ENCODE data around the gene PTPRJ.

PTPRJ gene

GRCh38 chr11:48093795-48094642 lies 113.7 kb downstream of the PTPRJ start:
- H3K27me3 ChIP-seq (replicated peaks; ENCODE audit: control insufficient read depth, insufficient read depth, low read length) = no peaks in the 10 kb centered on the region
- DNase-seq (ENCODE audit: low read depth) = no peak
- no peak overlapping the region for H3K9ac ChIP-seq (ENCODE audit: low read length)
- H3K36me3 ChIP-seq (ENCODE audit: control insufficient read depth, insufficient read depth, low read length, severe bottlenecking) = no peaks in the 10 kb centered on the region
- no peak overlapping the region for H3K4me3 ChIP-seq (ENCODE audit: low read length)
- H3K4me1 ChIP-seq (ENCODE audit: control insufficient read depth, insufficient read depth, low read length) = peaks cover 23% of the 10 kb centered on the region
- no peaks in the 10 kb centered on the region for H3K9me3 ChIP-seq (ENCODE audit: control insufficient read depth, low read length)

GRCh38 chr11:48094643-48095339 lies 114.4 kb downstream of the PTPRJ start:
- no peak for DNase-seq (ENCODE audit: low read depth)
- H3K9ac ChIP-seq (ENCODE audit: low read length) = no peak overlapping the region
- H3K9me3 ChIP-seq (ENCODE audit: control insufficient read depth, low read length) = no peaks in the 10 kb centered on the region
- H3K27me3 ChIP-seq (replicated peaks; ENCODE audit: control insufficient read depth, insufficient read depth, low read length) = no peaks in the 10 kb centered on the region
- no peaks in the 10 kb centered on the region for H3K36me3 ChIP-seq (ENCODE audit: control insufficient read depth, insufficient read depth, low read length, severe bottlenecking)
- peaks cover 23% of the 10 kb centered on the region for H3K4me1 ChIP-seq (ENCODE audit: control insufficient read depth, insufficient read depth, low read length)
- no peak overlapping the region for H3K4me3 ChIP-seq (ENCODE audit: low read length)

GRCh38 chr11:48095779-48096470 lies 115.6 kb downstream of the PTPRJ start:
- Histone ChIP-seq H3K27me3 (replicated peaks; ENCODE audit: control insufficient read depth, insufficient read depth, low read length) (no peaks in the 10 kb centered on the region), H3K9ac (ENCODE audit: low read length) (peak overlapping the region; percentile 23), H3K36me3 (ENCODE audit: control insufficient read depth, insufficient read depth, low read length, severe bottlenecking) (no peaks in the 10 kb centered on the region), H3K9me3 (ENCODE audit: control insufficient read depth, low read length) (no peaks in the 10 kb centered on the region), H3K4me3 (ENCODE audit: low read length) (no peak overlapping the region), H3K4me1 (ENCODE audit: control insufficient read depth, insufficient read depth, low read length) (peaks cover 23% of the 10 kb centered on the region)
- no peak for DNase-seq (ENCODE audit: low read depth)

DNA sequence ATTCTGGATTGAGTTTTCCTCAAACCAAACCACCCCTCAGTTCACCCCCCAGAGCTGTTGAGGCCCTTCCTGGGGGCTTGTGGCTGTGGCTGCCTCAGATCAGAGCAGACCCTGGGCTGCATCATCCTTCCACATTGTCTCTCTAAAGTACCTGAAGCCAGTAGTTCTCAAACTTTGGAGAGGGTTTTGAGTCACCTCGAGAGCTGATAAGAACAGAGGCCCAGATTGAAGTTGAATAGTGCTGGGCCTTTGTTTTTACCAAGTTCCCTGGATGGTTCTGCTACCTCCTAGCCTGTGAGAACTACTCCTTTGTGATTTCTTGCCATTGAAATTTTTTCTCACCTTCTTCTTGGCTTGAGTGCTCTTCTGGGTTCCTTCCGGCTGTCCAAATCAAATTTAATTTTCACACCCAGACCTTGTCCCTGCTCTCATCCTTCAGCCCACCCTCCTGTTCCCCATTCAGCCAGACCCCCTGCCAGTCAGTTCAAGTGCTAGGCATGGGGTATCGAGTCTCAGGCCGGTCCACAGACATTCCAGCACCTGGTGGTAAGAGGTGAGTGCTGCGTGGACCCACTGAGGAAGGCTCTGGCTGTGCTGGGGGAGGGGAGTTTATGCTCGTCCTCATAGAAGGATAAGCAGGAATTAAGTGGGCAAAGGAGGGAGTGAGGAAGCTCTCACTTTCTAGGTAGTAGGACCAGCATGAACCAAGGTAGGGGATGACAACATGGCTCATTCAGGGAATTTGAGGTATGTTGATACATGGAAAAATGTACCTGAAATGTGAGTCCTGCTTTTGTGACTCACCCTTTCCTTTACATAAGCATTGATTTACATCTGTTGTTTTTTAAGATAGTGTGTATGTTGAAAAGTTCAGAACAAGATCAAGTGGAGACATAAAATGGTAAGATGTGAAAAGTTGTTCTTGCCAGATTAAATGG lies 116.5 kb downstream of the PTPRJ start:
- H3K27me3 ChIP-seq (replicated peaks; ENCODE audit: control insufficient read depth, insufficient read depth, low read length) = no peaks in the 10 kb centered on the region
- no peak for DNase-seq (ENCODE audit: low read depth)
- no peak overlapping the region for H3K9ac ChIP-seq (ENCODE audit: low read length)
- no peaks in the 10 kb centered on the region for H3K36me3 ChIP-seq (ENCODE audit: control insufficient read depth, insufficient read depth, low read length, severe bottlenecking)
- no peaks in the 10 kb centered on the region for H3K9me3 ChIP-seq (ENCODE audit: control insufficient read depth, low read length)
- H3K4me3 ChIP-seq (ENCODE audit: low read length) = no peak overlapping the region
- H3K4me1 ChIP-seq (ENCODE audit: control insufficient read depth, insufficient read depth, low read length) = peaks cover 32% of the 10 kb centered on the region

- DNase-seq (ENCODE audit: low read depth) = no peak
- peaks cover 33% of the 10 kb centered on the region for H3K4me1 ChIP-seq (ENCODE audit: control insufficient read depth, insufficient read depth, low read length)
Observed at GRCh38 chr11:48098024-48098423, 117.7 kb downstream of the PTPRJ start.

GRCh38 chr11:48099916-48100446 lies 119.6 kb downstream of the PTPRJ start:
- Histone ChIP-seq H3K27me3 (replicated peaks; ENCODE audit: control insufficient read depth, insufficient read depth, low read length) (no peaks in the 10 kb centered on the region), H3K4me1 (ENCODE audit: control insufficient read depth, insufficient read depth, low read length) (peaks cover 21% of the 10 kb centered on the region), H3K9me3 (ENCODE audit: control insufficient read depth, low read length) (no peaks in the 10 kb centered on the region), H3K4me3 (ENCODE audit: low read length) (no peak overlapping the region), H3K36me3 (ENCODE audit: control insufficient read depth, insufficient read depth, low read length, severe bottlenecking) (no peaks in the 10 kb centered on the region), H3K9ac (ENCODE audit: low read length) (no peak overlapping the region)
- no peak for DNase-seq (ENCODE audit: low read depth)

More at GRCh38 chr11:48098024-48098423, 117.7 kb downstream of the PTPRJ start:
- Histone ChIP-seq H3K36me3 (ENCODE audit: control insufficient read depth, insufficient read depth, low read length, severe bottlenecking) (no peaks in the 10 kb centered on the region), H3K4me3 (ENCODE audit: low read length) (no peak overlapping the region), H3K27me3 (replicated peaks; ENCODE audit: control insufficient read depth, insufficient read depth, low read length) (no peaks in the 10 kb centered on the region), H3K9me3 (ENCODE audit: control insufficient read depth, low read length) (no peaks in the 10 kb centered on the region), H3K9ac (ENCODE audit: low read length) (no peak overlapping the region)

- DNase-seq (ENCODE audit: low read depth) = no peak
- H3K4me3 ChIP-seq (ENCODE audit: low read length) = no peak overlapping the region
- H3K4me1 ChIP-seq (ENCODE audit: control insufficient read depth, insufficient read depth, low read length) = peaks cover 16% of the 10 kb centered on the region
- H3K9ac ChIP-seq (ENCODE audit: low read length) = no peak overlapping the region
- H3K27me3 ChIP-seq (replicated peaks; ENCODE audit: control insufficient read depth, insufficient read depth, low read length) = no peaks in the 10 kb centered on the region
- H3K9me3 ChIP-seq (ENCODE audit: control insufficient read depth, low read length) = no peaks in the 10 kb centered on the region
- H3K36me3 ChIP-seq (ENCODE audit: control insufficient read depth, insufficient read depth, low read length, severe bottlenecking) = no peaks in the 10 kb centered on the region
Observed at GRCh38 chr11:48101044-48101733, 120.8 kb downstream of the PTPRJ start.

DNA sequence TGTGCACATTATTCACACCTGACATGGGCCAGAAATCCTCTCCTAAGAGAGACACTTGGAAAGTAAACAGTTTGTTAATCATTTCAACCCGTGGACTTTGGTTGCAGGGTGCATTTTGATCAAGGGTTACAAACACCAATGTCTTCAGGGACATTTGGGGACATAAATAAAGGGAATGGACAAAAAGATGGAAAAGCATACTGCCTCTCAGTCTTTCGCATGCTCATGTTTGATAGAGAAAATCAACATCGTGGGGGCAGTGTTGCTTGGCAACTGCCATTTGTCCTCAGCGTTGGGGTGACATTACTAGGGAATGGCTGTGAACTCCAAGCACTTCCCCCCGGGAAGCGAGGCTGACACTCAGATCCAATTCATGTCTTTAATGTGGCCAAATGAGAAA lies 121.6 kb downstream of the PTPRJ start:
- DNase-seq (ENCODE audit: low read depth) = no peak
- Histone ChIP-seq H3K4me1 (ENCODE audit: control insufficient read depth, insufficient read depth, low read length) (peaks cover 11% of the 10 kb centered on the region), H3K4me3 (ENCODE audit: low read length) (no peak overlapping the region), H3K9me3 (ENCODE audit: control insufficient read depth, low read length) (no peaks in the 10 kb centered on the region), H3K27me3 (replicated peaks; ENCODE audit: control insufficient read depth, insufficient read depth, low read length) (no peaks in the 10 kb centered on the region), H3K9ac (ENCODE audit: low read length) (no peak overlapping the region), H3K36me3 (ENCODE audit: control insufficient read depth, insufficient read depth, low read length, severe bottlenecking) (no peaks in the 10 kb centered on the region)

DNA sequence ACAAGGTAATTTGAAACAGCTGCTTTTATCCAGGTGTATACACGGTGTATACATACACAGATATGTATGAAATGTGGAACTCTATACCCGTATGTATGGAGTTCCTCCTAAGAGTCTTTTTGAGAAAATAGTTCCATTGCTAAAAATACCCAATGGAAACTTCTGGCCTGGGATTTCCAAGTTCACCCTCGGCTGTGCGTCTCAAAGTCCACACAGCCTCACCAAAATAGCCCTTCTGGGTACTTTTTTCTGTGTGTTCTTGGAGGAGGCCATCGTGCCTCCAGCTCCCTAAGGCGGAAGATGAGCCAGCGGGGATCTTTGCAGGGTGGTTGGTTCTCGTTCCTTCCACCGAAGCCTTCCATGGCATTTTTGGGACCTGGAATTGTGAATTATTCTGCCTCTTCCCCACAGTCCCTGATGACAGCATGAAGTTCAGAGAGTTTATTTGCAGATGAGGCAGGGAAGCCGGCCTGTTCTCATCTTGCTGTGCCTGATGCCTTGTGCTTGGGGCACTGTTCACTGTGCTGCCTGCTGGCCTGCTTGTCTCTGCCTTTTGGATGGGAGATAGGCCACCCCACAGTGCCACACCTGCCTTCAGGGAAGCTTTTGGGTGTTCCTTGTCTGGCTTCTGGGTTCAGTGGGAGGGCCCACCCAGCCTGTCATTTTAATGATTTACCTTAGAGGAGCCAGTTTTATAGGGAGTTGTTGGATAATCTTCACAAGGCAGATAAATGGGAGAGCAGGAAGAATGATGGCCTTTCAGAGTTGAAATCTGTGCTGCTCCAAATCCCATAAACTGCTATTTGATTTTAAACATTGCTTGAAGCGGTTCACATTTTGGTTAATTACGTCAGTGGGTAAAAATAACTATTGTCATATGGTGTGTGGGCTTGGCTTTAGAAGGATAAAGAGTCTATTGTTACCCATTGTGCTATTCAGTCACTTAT lies 123.5 kb downstream of the PTPRJ start:
- Histone ChIP-seq H3K27me3 (replicated peaks; ENCODE audit: control insufficient read depth, insufficient read depth, low read length) (no peaks in the 10 kb centered on the region), H3K36me3 (ENCODE audit: control insufficient read depth, insufficient read depth, low read length, severe bottlenecking) (no peaks in the 10 kb centered on the region), H3K9me3 (ENCODE audit: control insufficient read depth, low read length) (no peaks in the 10 kb centered on the region), H3K4me1 (ENCODE audit: control insufficient read depth, insufficient read depth, low read length) (peaks cover 20% of the 10 kb centered on the region), H3K4me3 (ENCODE audit: low read length) (no peak overlapping the region), H3K9ac (ENCODE audit: low read length) (no peak overlapping the region)
- DNase-seq (ENCODE audit: low read depth) = peak; percentile 28

Data from adipocyte (in vitro differentiated cells).